Measurements from ENCODE around the gene RBFOX2.

RBFOX2 gene

GRCh38 chr22:36065775-36066544, 37.3 kb upstream of the RBFOX2 start:
- peak overlapping the region; percentile 80 for H3K27ac ChIP-seq
- H3K4me2 ChIP-seq (ENCODE audit: low read length) = peak overlapping the region; percentile 81
- H3K4me3 ChIP-seq (ENCODE audit: low read depth, low read length) = peak overlapping the region; percentile 50
- H2AFZ ChIP-seq = peak overlapping the region; percentile 76
- H3K36me3 ChIP-seq (ENCODE audit: control insufficient read depth, insufficient read depth, low read length) = no peaks in the 10 kb centered on the region
- no peaks in the 10 kb centered on the region for H3K27me3 ChIP-seq (ENCODE audit: control insufficient read depth, insufficient read depth, low read length)
- H3K9me3 ChIP-seq (ENCODE audit: control insufficient read depth, low read length) = no peaks in the 10 kb centered on the region
- no peaks in the 10 kb centered on the region for H3K79me2 ChIP-seq
- H3K9ac ChIP-seq = no peak overlapping the region
- H3K4me1 ChIP-seq = no peaks in the 10 kb centered on the region
- peak; percentile 98 for TF ChIP-seq CTCF (IDR thresholded peaks at IDR 0.05)

GRCh38 chr22:36065462-36065774, 36.8 kb upstream of the RBFOX2 start:
- Histone ChIP-seq H3K27me3 (ENCODE audit: control insufficient read depth, insufficient read depth, low read length) (no peaks in the 10 kb centered on the region), H3K4me2 (ENCODE audit: low read length) (peak overlapping the region; percentile 81), H2AFZ (peak overlapping the region; percentile 76), H3K79me2 (no peaks in the 10 kb centered on the region), H3K4me1 (no peaks in the 10 kb centered on the region), H3K9me3 (ENCODE audit: control insufficient read depth, low read length) (no peaks in the 10 kb centered on the region), H3K27ac (peak overlapping the region; percentile 80), H3K36me3 (ENCODE audit: control insufficient read depth, insufficient read depth, low read length) (no peaks in the 10 kb centered on the region), H3K9ac (no peak overlapping the region), H3K4me3 (ENCODE audit: low read depth, low read length) (peak overlapping the region; percentile 50)
- TF ChIP-seq CTCF (IDR thresholded peaks at IDR 0.05) = no peak

GRCh38 chr22:36064358-36064757, 35.7 kb upstream of the RBFOX2 start:
- Histone ChIP-seq H3K4me1 (no peaks in the 10 kb centered on the region), H3K27ac (no peak overlapping the region), H3K27me3 (ENCODE audit: control insufficient read depth, insufficient read depth, low read length) (no peaks in the 10 kb centered on the region), H3K4me2 (ENCODE audit: low read length) (no peak overlapping the region), H3K4me3 (ENCODE audit: low read depth, low read length) (no peak overlapping the region), H3K9me3 (ENCODE audit: control insufficient read depth, low read length) (no peaks in the 10 kb centered on the region), H3K36me3 (ENCODE audit: control insufficient read depth, insufficient read depth, low read length) (no peaks in the 10 kb centered on the region), H2AFZ (no peak overlapping the region), H3K79me2 (no peaks in the 10 kb centered on the region), H3K9ac (no peak overlapping the region)
- no peak for TF ChIP-seq CTCF (IDR thresholded peaks at IDR 0.05)

GRCh38 chr22:36056980-36057379, 28.4 kb upstream of the RBFOX2 start:
- Histone ChIP-seq H3K9ac (no peak overlapping the region), H3K79me2 (no peaks in the 10 kb centered on the region), H3K4me2 (ENCODE audit: low read length) (no peak overlapping the region), H3K27me3 (ENCODE audit: control insufficient read depth, insufficient read depth, low read length) (no peaks in the 10 kb centered on the region), H3K4me1 (peaks cover 6% of the 10 kb centered on the region), H3K9me3 (ENCODE audit: control insufficient read depth, low read length) (no peaks in the 10 kb centered on the region), H2AFZ (no peak overlapping the region), H3K4me3 (ENCODE audit: low read depth, low read length) (no peak overlapping the region), H3K36me3 (ENCODE audit: control insufficient read depth, insufficient read depth, low read length) (no peaks in the 10 kb centered on the region), H3K27ac (no peak overlapping the region)
- no peak for TF ChIP-seq CTCF (IDR thresholded peaks at IDR 0.05)
